Stimulated activated CD8-positive, alpha-beta memory T cell treated with anti-CD3 and anti-CD28 coated beads, Interleukin-2, amount 100 ng/mL, for 1 hour (primary cell): ENCODE measurements around the gene STK32C.

ENCODE experiments used
- DNase-seq, 2 donors: peaks; one replicate each; pipeline ENCODE4 v3.0.0-alpha.2; 2020; ENCODE audit warnings: low read depth in 2 of 2

Gene STK32C

GRCh38 chr10:132248455-132249225 is 59.1 kb downstream of the STK32C start:
- peak in 1 of 2 donors; percentile 63 for DNase-seq

DNA sequence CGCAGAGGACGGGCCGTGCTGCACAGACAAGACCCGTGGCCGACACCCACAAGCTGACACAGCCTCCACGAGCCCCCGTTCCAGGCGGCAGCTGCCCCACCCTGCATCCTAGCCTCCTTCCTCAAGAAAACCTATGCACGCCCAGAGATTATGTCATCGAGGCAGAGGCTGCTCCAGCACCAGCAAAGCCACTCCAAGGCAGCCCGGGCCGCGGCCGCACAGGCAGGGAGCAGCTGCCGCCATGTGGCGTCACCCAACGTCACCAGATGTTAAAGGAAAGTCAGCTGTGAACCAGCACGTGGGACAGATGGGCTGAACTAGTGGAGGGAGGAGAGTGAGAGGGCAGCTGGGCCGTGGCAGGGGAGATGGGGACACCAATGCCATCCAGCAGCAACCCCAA is 59.8 kb downstream of the STK32C start:
- no peak for DNase-seq

DNA sequence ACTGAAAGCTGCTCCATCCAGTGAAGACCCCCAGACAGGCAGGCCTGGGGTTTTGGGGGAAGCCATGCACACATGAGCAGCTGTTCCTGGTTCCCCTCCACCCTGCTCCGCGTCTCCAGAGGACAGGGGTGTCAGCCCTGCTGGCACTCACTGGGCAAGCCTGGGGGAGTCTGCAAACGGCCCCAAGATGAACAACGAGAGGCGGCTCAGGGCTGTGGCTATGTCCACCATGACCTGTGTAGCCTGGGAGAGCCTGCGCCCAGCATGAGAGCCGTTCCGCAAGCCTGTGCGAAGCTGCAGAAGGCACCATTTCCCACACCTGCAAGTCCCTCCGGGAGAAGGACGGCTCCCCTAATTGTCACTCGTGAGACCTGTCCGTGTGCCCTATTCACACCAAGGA is 61.5 kb downstream of the STK32C start:
- DNase-seq: no peak

GRCh38 chr10:132245056-132245455 is 62.7 kb downstream of the STK32C start:
- no peak for DNase-seq

- DNase-seq: no peak
Observed at GRCh38 chr10:132243626-132244025, 64.1 kb downstream of the STK32C start.

DNA sequence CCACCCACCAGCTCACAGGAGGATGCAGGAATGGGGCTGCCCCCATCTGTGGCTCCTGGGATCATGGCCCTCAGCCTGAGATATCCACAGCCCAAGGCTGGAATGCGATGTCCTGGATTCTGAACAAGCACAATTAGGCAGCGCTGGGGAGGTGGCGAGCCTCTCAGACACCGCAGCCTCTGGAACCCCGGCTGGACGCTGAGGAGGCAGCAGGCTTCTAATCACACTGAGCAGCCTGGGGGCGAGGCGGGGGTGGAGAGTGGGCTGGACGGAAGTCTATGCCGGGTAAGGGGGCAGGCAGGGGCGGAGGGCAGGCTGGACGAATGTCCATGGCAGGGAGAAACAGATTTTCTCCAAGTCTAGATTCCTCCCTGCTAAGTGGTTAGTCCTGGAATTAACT is 64.6 kb downstream of the STK32C start:
- DNase-seq: no peak

- DNase-seq: no peak
Observed at GRCh38 chr10:132242103-132242840, 65.5 kb downstream of the STK32C start.

DNA sequence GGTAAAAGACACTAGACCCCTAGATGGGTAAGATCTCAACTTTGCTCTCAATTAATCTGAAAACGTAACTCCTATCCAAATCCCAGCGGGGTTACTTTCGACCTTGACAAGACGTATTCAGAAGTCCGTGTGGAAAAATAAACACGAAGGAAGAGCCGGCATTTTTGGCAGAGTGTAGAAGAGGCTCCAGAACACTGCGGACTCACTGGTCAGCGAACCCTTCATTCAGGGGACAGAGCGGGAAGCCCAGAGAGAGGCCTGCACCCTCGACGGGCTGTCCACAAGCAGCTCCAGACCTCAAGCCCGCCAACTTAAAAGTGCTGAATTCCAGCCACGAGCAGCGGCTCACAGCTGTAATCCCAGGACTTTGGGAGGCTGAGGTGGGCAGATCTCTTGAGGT is 66.3 kb downstream of the STK32C start:
- DNase-seq: no peak

DNA sequence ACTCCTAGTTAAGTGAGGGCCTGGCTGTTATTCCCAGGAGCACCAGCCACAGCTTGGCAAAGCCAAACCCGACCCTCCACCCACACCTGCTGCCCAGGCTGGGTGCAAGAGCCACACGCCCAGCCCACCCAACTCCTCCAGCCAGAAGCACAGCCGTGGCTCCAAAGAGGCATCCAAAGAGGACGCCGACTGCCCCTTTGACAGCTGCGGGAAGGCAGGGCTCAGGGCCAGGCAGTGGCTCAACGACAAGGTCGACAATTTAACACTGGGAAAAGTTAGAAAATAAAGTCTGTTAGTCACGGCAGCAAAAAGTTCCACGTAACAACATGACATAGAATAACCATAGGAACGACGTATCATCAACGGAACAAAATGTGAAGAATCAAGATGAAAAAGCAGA is 66.7 kb downstream of the STK32C start:
- no peak for DNase-seq

- no peak for DNase-seq
Observed at GRCh38 chr10:132240581-132240980, 67.2 kb downstream of the STK32C start.

GRCh38 chr10:132240156-132240555 is 67.6 kb downstream of the STK32C start:
- DNase-seq: no peak

DNA sequence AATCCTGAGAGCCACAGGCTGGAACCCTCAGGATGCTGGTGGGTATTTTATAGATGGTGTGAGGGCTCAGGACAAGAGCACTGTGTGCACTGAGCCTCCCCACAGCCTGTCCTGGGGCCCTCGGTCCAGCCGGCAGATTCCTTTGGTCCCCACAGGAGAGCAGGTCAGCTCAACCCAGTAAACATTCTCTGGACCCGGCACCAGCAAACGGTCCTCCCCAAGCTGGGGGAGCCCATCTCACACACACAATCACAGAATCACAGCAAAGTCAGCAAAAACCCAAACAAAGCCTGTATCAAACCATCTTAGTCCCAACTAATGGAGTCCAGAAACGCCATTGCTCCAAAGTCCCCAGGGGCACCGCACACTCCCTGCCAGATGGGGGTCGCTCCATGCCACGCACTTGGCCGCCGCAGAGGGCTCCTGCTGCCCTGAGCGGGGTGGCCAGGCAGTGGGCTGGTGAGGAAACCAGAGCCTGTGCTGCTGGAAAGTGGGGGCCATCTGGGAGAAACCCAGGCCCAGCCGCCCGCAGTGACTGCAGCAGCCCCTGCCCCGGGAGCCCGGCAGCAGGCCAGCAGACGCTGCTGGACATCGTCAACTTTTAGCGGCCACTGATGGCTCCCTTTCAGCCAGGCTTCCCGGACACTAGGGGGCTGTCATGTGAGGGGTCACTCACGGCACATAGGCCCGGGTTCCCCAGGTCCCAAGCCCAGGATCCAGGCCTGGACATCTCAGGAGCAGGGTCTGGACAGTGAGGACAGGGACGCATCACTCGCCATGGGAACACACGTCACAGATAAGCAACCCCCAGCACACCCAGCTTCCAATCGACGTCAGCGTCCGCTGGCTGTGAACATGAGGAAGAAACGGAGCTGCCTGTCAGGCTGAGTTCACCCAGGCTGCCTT is 68.4 kb downstream of the STK32C start:
- no peak for DNase-seq

DNA sequence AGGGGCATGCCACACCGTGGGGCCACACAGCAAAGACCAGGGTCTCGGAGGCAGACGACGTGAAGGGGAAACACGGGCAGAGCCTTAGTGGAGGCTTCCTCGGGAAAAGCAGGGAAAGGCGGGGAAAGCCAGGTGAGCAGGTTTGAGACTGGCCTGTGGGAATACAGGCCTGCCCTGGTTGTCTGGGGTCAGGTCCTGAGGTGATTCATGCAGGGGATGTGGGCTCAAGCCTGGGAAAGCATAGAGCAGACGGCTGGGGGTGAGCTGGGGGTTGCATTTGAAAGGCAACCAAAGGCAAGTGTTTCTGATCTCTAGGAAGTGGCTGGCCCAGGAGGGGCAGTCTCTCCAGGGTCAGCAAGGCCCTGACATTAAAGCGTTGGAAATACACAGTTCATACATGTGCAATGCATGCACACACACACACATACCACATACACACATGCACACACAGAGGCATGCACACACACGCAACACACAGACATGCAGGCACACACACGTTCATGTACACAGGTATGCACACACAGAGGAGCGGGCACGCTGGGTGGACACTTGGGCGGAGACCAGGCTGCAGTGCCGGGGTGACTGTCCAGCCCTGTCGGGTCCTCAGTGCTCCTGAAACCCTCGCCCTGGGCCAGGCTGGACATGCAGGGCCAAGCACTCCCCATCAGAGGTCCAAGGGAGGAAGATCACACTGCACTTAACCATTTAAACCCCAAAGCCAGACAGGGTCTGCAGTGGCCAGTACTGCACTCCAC is 69.2 kb downstream of the STK32C start:
- no peak for DNase-seq

DNA sequence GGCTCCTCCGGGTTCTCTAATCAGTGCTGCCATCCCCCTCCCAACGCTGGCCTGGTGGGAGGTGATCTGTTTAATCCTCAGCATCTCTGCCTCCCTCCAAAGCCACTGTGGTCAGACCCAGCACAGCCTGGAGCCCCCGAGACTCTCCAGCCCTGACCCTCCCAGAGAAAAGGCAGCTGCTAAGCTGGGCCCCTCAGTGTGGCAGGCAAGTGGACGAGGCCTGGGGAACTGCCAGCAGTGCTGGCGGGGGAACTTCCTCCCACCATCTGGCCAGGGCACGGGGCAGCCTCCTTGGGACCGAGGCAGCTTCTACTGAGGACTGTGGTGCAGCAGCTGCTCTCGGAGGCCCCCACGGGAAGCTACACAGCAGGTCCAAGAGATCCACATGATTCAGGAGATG is 69.9 kb downstream of the STK32C start:
- no peak for DNase-seq

DNA sequence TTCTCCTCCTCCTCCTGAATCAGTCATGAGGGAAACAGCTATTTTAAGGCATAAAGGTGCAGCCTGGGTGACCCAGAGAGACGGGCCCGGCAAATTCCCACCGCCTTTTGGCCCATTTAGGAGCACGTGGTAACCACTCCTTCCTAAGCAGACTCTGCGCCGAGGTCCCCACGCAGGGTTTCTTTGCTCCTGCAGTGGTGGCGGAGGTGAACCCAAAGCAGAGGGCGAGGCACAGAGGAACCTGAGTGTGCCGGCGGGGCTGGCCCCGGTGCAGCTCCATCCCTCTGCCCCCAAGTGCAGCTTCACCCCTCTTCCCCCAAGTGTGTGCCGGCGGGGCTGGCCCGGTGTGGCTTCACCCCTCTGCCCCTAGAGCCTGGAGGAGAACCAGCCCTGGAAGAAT is 70.4 kb downstream of the STK32C start:
- no peak for DNase-seq

- DNase-seq: no peak
Observed at GRCh38 chr10:132236881-132237280, 70.9 kb downstream of the STK32C start.

DNA sequence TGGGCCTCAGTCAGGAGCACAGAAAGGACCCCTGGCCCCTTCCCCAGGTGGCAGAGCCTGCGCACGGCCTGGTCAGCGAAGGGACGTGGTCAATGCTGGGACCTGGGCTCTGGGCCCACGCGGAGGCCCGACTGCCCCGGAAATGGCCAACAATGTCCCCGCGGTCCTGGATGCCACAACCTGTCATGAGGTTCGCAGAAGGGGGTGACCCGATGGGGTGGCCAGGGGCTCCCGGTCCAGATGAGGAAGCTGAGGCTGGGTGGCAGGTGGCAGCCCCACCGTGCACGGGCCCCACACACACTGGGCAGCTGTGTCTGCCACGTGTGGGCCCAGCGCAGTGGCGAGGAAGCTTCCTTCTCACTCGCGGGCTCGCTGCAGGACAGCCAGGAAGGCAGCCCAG is 71.6 kb downstream of the STK32C start:
- no peak for DNase-seq

GRCh38 chr10:132234860-132235259 is 72.9 kb downstream of the STK32C start:
- DNase-seq: no peak

- DNase-seq: no peak
Observed at GRCh38 chr10:132233501-132234085, 74.2 kb downstream of the STK32C start.

DNA sequence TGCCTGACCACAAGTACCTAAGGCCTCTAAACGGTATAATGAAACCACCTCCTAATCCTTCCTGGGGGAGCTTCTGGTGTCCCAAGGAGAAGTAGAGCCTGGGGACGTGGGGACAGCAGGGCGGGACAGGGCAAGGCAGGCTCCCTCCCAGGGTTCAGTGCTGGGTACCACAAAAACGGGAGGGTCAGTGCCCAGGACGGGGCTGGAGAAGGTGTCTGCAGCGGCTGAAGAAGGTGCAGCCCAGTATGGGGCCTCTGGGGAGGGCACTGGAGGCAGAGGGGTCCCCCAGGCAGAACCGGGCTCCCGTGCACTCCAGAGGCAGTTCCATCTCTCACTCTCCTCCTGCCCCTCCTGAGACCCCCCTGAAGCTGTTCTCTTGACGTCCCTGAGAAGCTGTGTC is 74.8 kb downstream of the STK32C start:
- DNase-seq: no peak
